Inflammatory macrophage (primary cell): ENCODE data around the gene CFAP119.

ENCODE experiments used
- DNase-seq, 2 donors: peaks; one replicate each; pipeline ENCODE4 v3.0.0-alpha.2; 2020 to 2022

The CFAP119 gene

DNA sequence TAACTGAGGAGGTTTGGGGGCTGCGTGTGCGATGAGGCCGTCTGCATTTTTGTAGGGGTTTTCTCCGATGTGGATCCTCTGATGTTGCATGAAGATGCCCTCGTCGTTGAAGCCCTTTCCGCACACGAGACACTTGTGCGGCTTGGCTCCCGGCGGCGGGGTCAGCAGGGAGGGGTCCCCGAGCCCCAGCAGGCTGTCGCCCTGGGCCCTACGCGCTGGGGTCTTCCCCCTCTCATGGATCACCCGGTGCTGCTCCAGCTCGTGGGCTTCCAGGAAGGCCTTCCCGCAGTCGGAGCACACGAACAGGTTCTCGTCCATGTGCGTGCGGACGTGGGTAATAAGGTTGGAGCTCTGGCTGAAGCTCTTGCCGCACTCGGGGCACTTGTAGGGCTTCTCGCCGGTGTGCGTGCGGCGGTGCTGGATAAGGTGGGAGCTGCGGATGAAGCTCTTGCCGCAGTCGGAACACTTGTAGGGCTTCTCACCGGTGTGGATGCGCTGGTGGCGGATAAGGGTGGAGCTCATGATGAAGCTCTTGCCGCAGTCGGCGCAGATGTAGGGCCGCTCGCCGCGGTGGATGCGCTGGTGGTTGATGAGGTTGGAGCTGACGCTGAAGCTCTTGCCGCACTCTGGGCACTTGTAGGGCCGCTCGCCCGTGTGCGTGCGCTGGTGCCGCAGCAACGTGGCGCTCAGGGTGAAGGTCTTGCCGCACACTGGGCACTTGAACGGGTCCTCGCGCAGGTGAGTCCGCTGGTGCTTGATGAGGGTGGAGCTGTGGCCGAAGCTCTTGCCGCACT lies 20.8 kb upstream of the CFAP119 start:
- no peak for DNase-seq

- DNase-seq = no peak
These were observed 18.7 kb upstream of the CFAP119 start for GRCh38 chr16:30780549-30780948.

- no peak for DNase-seq
These were observed 18.2 kb upstream of the CFAP119 start for GRCh38 chr16:30780021-30780420.

DNA sequence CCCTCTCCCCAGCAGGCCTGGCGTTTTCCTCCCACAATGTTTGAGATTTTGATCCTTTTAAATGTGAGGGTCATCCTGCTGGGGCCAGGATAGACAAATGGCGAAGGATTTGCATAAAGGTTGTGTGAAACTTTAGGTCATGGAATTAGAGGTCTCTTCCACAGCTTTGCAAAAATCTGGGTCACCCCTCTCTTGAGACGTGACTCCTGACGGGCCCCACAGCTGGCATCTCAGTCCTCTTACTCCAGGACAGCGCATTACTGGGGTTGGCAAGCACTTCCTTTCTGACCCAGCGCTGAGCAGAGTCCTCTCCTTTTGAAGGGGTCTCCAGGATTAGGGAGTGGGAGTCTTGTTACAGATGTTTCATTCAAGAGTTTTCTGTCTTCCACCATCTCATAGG lies 17.7 kb upstream of the CFAP119 start:
- DNase-seq = no peak

GRCh38 chr16:30778549-30779244 lies 16.8 kb upstream of the CFAP119 start:
- no peak for DNase-seq

- no peak for DNase-seq
These were observed 15.9 kb upstream of the CFAP119 start for GRCh38 chr16:30777591-30778297.

GRCh38 chr16:30775392-30776188 lies 13.7 kb upstream of the CFAP119 start:
- peak; percentile 72 to 82 for DNase-seq

DNA sequence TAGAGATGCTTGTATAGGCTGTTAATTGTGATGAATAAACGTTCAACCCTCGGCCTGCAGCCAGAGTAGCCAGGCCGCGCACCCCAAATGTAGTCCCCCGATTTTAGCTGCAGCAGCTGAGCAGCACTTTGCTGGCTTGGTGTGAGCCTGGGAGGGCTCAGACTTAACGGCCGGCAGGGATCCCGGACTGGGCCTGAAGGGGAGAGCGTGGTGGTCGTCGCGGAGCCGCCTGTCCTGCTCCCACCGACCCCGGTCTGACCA lies 13.2 kb upstream of the CFAP119 start:
- DNase-seq = no peak

GRCh38 chr16:30774367-30775130 lies 12.7 kb upstream of the CFAP119 start:
- no peak for DNase-seq

GRCh38 chr16:30773826-30774225 lies 12.0 kb upstream of the CFAP119 start:
- DNase-seq = no peak

- no peak for DNase-seq
These were observed 9.9 kb upstream of the CFAP119 start for GRCh38 chr16:30771726-30772125.

GRCh38 chr16:30769379-30770089 lies 7.7 kb upstream of the CFAP119 start:
- no peak for DNase-seq

DNA sequence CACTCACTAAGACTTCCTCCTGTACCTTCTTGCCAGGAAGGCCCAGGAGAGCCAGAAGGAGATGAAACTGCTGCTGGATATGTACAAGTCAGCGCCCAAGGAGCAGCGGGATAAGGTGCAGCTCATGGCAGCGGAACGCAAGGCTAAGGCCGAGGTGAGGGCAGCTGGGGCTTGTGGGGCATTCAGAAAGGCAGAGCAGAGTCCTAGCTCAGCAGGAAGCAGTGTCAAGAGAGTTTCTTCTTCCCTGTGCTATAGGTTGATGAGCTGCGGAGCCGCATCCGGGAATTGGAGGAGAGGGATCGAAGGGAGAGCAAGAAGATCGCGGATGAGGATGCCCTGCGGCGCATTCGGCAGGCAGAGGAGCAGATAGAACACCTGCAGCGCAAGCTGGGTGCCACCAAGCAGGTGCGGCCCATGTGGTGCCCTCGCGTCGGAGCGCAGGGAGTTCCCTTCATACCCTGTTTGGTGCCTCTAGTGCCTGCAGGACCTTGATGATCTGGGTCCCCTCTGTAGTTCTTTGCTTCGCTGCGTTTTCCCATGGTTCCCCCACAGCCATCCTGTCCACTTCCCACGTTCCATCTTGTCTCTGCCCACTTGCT lies 6.8 kb upstream of the CFAP119 start:
- DNase-seq = no peak

GRCh38 chr16:30767767-30768465 lies 6.1 kb upstream of the CFAP119 start:
- DNase-seq = no peak

DNA sequence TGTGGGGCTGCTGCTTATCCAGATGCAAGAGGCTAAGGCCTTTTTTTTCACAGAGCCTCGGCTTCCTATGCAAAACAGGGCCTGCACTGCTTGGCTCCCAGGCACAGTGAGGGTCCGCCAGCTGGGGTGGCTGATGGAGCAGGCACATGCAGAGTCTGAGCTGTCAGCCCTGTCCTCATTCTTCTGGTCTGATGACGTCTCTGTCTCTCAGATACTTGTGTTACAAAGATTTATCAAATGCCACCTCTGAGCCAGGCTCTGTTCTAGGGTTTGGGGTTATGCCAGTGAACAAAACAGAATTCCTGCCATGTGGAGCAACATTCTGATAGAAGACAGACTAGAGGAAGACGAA lies 5.0 kb upstream of the CFAP119 start:
- no peak for DNase-seq

DNA sequence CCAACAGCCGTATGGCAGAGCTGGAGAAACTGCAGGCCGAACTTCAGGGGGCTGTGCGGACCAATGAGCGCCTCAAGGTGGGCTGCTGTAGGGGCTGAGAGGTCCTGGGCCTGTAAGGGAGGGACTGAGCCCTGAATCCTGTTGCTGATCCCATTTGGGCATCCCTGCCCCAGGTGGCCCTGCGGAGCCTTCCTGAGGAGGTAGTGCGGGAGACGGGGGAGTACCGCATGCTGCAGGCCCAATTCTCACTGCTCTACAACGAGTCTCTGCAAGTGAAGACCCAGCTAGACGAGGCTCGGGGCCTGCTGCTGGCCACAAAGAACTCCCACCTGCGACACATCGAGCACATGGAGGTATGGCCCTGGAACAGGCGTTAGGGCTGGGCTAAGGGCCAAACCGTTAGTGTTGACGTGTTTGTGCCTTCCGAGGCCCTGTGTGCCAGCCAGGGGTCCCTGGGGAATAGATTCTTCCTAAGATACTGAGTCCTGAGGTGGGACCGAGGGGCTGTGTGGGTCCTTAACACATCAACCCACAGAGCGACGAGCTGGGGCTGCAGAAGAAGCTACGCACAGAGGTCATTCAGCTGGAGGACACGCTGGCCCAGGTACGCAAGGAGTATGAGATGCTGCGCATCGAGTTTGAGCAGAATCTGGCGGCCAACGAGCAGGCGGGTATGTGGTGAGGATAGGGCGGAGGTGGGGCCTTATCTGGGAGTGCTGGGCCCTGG lies 4.5 kb upstream of the CFAP119 start:
- DNase-seq = no peak

- no peak for DNase-seq
These were observed 3.1 kb upstream of the CFAP119 start for GRCh38 chr16:30764816-30765465.

- DNase-seq = no peak
These were observed 2.2 kb upstream of the CFAP119 start for GRCh38 chr16:30764086-30764485.

DNA sequence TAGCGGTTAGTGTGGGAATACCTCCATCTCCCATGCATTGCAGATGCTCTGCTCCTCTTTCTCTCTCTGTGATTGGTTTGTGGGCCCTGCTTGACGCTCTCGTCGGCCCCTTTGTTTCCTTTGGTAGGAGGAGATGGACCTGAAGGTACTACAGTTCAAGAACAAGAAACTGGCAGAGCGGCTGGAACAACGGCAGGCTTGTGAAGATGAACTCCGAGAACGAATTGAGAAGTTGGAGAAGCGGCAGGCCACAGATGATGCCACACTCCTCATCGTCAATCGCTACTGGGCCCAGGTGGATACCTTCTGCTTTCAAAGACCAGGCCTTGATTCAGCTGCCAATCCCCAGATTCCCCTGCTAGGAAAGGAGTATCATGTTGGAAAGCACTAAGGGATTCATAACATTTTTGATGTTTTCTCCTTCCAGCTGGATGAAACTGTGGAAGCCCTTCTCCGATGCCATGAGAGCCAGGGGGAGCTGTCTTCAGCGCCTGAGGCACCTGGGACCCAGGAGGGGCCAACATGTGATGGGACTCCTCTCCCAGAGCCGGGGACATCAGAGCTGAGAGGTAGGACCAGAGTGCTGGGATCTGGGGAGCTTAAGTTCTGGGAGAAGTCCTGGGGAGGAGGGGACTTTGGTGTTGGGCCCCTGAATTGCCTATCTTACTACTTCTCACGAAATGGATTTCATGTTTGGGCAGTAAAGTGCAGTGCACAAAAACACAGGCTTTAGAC lies 1.3 kb upstream of the CFAP119 start:
- DNase-seq = no peak
